Ascending aorta (tissue), 2 donors: ENCODE measurements around the gene UNC5C. TPM values are rescaled to one million over a fixed set of nuclear protein-coding genes. Genes with fewer than 3 reads are reported as not detected.

Source experiments
- DNase-seq, 2 donors: peaks; one replicate each; pipeline ENCODE4 v3.0.0-alpha.2; 2019; ENCODE audit warnings: low spot score in 2 of 2
- H3K27ac ChIP-seq, 2 donors: fragments of 200-600 bp; sonication (generic); one replicate each; pipeline ENCODE4 v1.5.1; 2016 to 2017; ENCODE audit warnings: mild to moderate bottlenecking in 1 of 2
- H3K27me3 ChIP-seq: fragments of 200-600 bp; sonication (generic); one replicate; pipeline ENCODE4 v1.5.1; 2017
- H3K36me3 ChIP-seq, 2 donors: fragments of 200-600 bp; sonication (generic); one replicate each; pipeline ENCODE4 v1.5.1; 2016
- H3K4me1 ChIP-seq, 2 donors: fragments of 200-600 bp; sonication (generic); one replicate each; pipeline ENCODE4 v1.5.1; 2016 to 2017; ENCODE audit warnings: mild to moderate bottlenecking in 1 of 2
- H3K4me3 ChIP-seq, 2 donors: fragments of 200-600 bp; sonication (generic); one replicate each; pipeline ENCODE4 v1.5.1; 2016 to 2017; ENCODE audit warnings: mild to moderate bottlenecking in 1 of 2
- H3K9me3 ChIP-seq, 2 donors: fragments of 200-600 bp; sonication (generic); one replicate each; pipeline ENCODE4 v1.5.1; 2016
- CTCF ChIP-seq, 3 experiments: fragments of 200-600 bp in 2 of 3; fragments of 450-650 bp in 1 of 3; sonication (generic) in 2 of 3; IDR thresholded peaks; one replicate each; pipeline ENCODE4 v1.5.1; 2016 to 2019; ENCODE audit warnings: antibody characterized with exemption in 3 of 3, mild to moderate bottlenecking in 1 of 3, moderate library complexity in 1 of 3
- intact Hi-C: fragments of 100-400 bp; cut with DNase I; formaldehyde crosslinking; loops from one replicate; pipeline ENCODE4 v1.15.1; 2023
- total RNA-seq: library from RNA; depleted of rRNA; stranded (reverse); fragments of >200 nt; gene quantifications from one replicate; pipeline ENCODE4 v1.1.0, GENCODE V29; 2016

The UNC5C gene
- total RNA-seq, 1 donor from 2014 or later, result 13.3 TPM

- no peaks in the 10 kb centered on the region for H3K4me1 ChIP-seq
- no peaks in the 10 kb centered on the region for H3K36me3 ChIP-seq
- H3K27ac ChIP-seq, result no peak overlapping the region
- H3K27me3 ChIP-seq, result no peaks in the 10 kb centered on the region
- DNase-seq, result no peak
- intact Hi-C loops, result no loop called here
- H3K4me3 ChIP-seq, result no peak overlapping the region
- no peaks in the 10 kb centered on the region for H3K9me3 ChIP-seq
- TF ChIP-seq CTCF (IDR thresholded peaks at IDR 0.05), result no peak
These were observed 389.4 kb downstream of the UNC5C start for GRCh38 chr4:95159384-95159783.

GRCh38 chr4:95158626-95159025 lies 390.1 kb downstream of the UNC5C start:
- Histone ChIP-seq H3K27ac (no peak overlapping the region), H3K27me3 (no peaks in the 10 kb centered on the region), H3K9me3 (no peaks in the 10 kb centered on the region), H3K4me3 (no peak overlapping the region), H3K36me3 (no peaks in the 10 kb centered on the region), H3K4me1 (no peaks in the 10 kb centered on the region)
- intact Hi-C loops, result no loop called here
- no peak for DNase-seq
- TF ChIP-seq CTCF (IDR thresholded peaks at IDR 0.05), result no peak

GRCh38 chr4:95158045-95158444 lies 390.7 kb downstream of the UNC5C start:
- intact Hi-C loops, result no loop called here

GRCh38 chr4:95157596-95157995 lies 391.2 kb downstream of the UNC5C start:
- intact Hi-C loops, result no loop called here
- H3K27ac ChIP-seq, result no peak overlapping the region
- H3K4me1 ChIP-seq, result no peaks in the 10 kb centered on the region
- H3K36me3 ChIP-seq, result no peaks in the 10 kb centered on the region
- TF ChIP-seq CTCF (IDR thresholded peaks at IDR 0.05), result no peak
- no peaks in the 10 kb centered on the region for H3K27me3 ChIP-seq
- no peak for DNase-seq
- H3K4me3 ChIP-seq, result no peak overlapping the region
- H3K9me3 ChIP-seq, result no peaks in the 10 kb centered on the region

More at GRCh38 chr4:95158045-95158444, 390.7 kb downstream of the UNC5C start:
- Histone ChIP-seq H3K27ac (no peak overlapping the region), H3K36me3 (no peaks in the 10 kb centered on the region), H3K27me3 (no peaks in the 10 kb centered on the region), H3K4me1 (no peaks in the 10 kb centered on the region), H3K4me3 (no peak overlapping the region), H3K9me3 (no peaks in the 10 kb centered on the region)
- no peak for DNase-seq
- no peak for TF ChIP-seq CTCF (IDR thresholded peaks at IDR 0.05)

GRCh38 chr4:95156452-95156765 lies 392.4 kb downstream of the UNC5C start:
- no peaks in the 10 kb centered on the region for H3K9me3 ChIP-seq
- H3K4me1 ChIP-seq, result no peaks in the 10 kb centered on the region
- H3K4me3 ChIP-seq, result no peak overlapping the region
- TF ChIP-seq CTCF (IDR thresholded peaks at IDR 0.05), result peak in 2 of 3 experiments; percentile 1 to 21
- no peak overlapping the region for H3K27ac ChIP-seq
- intact Hi-C loops, result no loop called here
- H3K27me3 ChIP-seq, result no peaks in the 10 kb centered on the region
- no peak for DNase-seq
- no peaks in the 10 kb centered on the region for H3K36me3 ChIP-seq

GRCh38 chr4:95155759-95156451 lies 392.9 kb downstream of the UNC5C start:
- DNase-seq, result no peak
- H3K36me3 ChIP-seq, result no peaks in the 10 kb centered on the region
- no peak overlapping the region for H3K4me3 ChIP-seq
- no peaks in the 10 kb centered on the region for H3K4me1 ChIP-seq
- no peaks in the 10 kb centered on the region for H3K9me3 ChIP-seq
- intact Hi-C loops, result no loop called here
- no peaks in the 10 kb centered on the region for H3K27me3 ChIP-seq
- TF ChIP-seq CTCF (IDR thresholded peaks at IDR 0.05), result peak in 2 of 3 experiments; percentile 26 to 65
- no peak overlapping the region for H3K27ac ChIP-seq
